DMS53 treated with DMSO at 0.1 percent for 48 hours (cell line): ENCODE data around the gene CDC37.
"Not testable (repeated sequence)": the region's sequence is repeated elsewhere in the genome, so short reads cannot be mapped to it uniquely, and the experiment has no call there.

Experiments
- DNase-seq: peaks from one replicate; lab custom pipeline; 2025; ENCODE audit not compliant: unreplicated experiment; lab: John Stamatoyannopoulos, UW

Gene CDC37

GRCh38 chr19:10420444-10421239, 17.3 kb upstream of the CDC37 start, which contains the start of gene PDE4A:
PDE4A (plus strand) TSS chr19:10420538; CDS start chr19:10420765, 227 bp downstream.
- no peak for DNase-seq

- DNase-seq = peak; percentile 25
Observed at GRCh38 chr19:10419646-10420443, 16.5 kb upstream of the CDC37 start.

GRCh38 chr19:10419200-10419645, 15.9 kb upstream of the CDC37 start:
- no peak for DNase-seq

- DNase-seq = peak; percentile 14
Observed at GRCh38 chr19:10418485-10419199, 15.3 kb upstream of the CDC37 start.

- DNase-seq = no peak
Observed at GRCh38 chr19:10418235-10418484, 14.8 kb upstream of the CDC37 start.

GRCh38 chr19:10417541-10418234, 14.3 kb upstream of the CDC37 start:
- DNase-seq = no peak

- peak; percentile 59 for DNase-seq
Observed at GRCh38 chr19:10416380-10417257, 13.3 kb upstream of the CDC37 start.

- DNase-seq = peak; percentile 34
Observed at GRCh38 chr19:10416083-10416379, 12.7 kb upstream of the CDC37 start.

GRCh38 chr19:10412257-10412977, 9.1 kb upstream of the CDC37 start:
- DNase-seq = peak; percentile 45

GRCh38 chr19:10411224-10411623, 7.9 kb upstream of the CDC37 start:
- DNase-seq = not testable (repeated sequence)

GRCh38 chr19:10408511-10409283, 5.4 kb upstream of the CDC37 start:
- DNase-seq = no peak

- no peak for DNase-seq
Observed at GRCh38 chr19:10407096-10407495, 3.8 kb upstream of the CDC37 start.

- DNase-seq = no peak
Observed at GRCh38 chr19:10406191-10406590, 2.8 kb upstream of the CDC37 start.

GRCh38 chr19:10404888-10405820, 1.8 kb upstream of the CDC37 start:
- no peak for DNase-seq

- no peak for DNase-seq
Observed at GRCh38 chr19:10402441-10403038, 802 bp downstream of the CDC37 start.

- no peak for DNase-seq
Observed at GRCh38 chr19:10399878-10400277, 3.5 kb downstream of the CDC37 start.

GRCh38 chr19:10399340-10399739, 4.0 kb downstream of the CDC37 start:
- not testable (repeated sequence) for DNase-seq
